ENCODE results near the gene FBLN5. TPM values are rescaled to one million over a fixed set of nuclear protein-coding genes. Genes with fewer than 3 reads are reported as not detected.

Gene FBLN5
- total and polyA plus RNA-seq, 2 experiments from 2014 or later: 157 to 337 TPM

DNA sequence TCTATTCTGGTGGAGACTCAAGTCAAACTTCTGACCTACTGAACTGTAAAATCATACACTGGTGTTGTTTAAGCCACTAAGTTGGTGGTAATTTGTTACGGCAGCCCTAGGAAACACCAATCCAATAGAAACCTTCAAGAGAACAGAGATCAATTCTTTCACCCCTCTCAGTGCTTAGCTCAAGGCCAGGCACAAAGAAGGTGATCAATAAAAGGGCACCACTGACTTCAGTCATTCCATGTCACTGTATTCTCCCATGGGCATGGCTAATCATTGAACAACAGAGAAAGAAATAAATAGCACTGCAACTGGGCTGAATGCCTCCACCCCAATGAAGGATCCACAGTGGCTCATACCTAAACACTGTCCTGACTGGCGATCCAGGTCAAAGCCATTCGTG is 7.3 kb downstream of the FBLN5 start:
- Histone ChIP-seq H3K4me3 (no peak overlapping the region), H3K36me3 (replicated peaks; ENCODE audit: insufficient read depth, low read depth) (no peaks in the 10 kb centered on the region), H3K9me2 (replicated peaks; ENCODE audit: insufficient read depth) (no peaks in the 10 kb centered on the region), H2AFZ (no peak overlapping the region), H3K4me2 (no peak overlapping the region), H3K79me2 (peaks cover 17% of the 10 kb centered on the region), H3K4me1 (ENCODE audit: insufficient read depth) (no peaks in the 10 kb centered on the region), H3K9me3 (ENCODE audit: low read depth) (no peaks in the 10 kb centered on the region), H3K27me3 (no peaks in the 10 kb centered on the region), H4K20me1 (ENCODE audit: insufficient read depth, poor library complexity, severe bottlenecking) (no peaks in the 10 kb centered on the region), H3K27ac (no peak overlapping the region)
- no peak for DNase-seq (ENCODE audit: low spot score)
- 78% methylated on average over 3 of the region's 3 CpGs for WGBS (ENCODE audit: low lambda C conversion rate, missing lambda C conversion rate)
- TF ChIP-seq EZH2phosphoT487 (IDR thresholded peaks at IDR 0.05; ENCODE audit: low read depth, severe bottlenecking, unreplicated experiment) (no peak), EZH2 (IDR thresholded peaks at IDR 0.05; ENCODE audit: borderline replicate concordance) (no peak)
- TF ChIP-seq, protein P1, sequence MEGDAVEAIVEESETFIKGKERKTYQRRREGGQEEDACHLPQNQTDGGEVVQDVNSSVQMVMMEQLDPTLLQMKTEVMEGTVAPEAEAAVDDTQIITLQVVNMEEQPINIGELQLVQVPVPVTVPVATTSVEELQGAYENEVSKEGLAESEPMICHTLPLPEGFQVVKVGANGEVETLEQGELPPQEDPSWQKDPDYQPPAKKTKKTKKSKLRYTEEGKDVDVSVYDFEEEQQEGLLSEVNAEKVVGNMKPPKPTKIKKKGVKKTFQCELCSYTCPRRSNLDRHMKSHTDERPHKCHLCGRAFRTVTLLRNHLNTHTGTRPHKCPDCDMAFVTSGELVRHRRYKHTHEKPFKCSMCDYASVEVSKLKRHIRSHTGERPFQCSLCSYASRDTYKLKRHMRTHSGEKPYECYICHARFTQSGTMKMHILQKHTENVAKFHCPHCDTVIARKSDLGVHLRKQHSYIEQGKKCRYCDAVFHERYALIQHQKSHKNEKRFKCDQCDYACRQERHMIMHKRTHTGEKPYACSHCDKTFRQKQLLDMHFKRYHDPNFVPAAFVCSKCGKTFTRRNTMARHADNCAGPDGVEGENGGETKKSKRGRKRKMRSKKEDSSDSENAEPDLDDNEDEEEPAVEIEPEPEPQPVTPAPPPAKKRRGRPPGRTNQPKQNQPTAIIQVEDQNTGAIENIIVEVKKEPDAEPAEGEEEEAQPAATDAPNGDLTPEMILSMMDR (IDR thresholded peaks at IDR 0.05; ENCODE audit: poor library complexity): no peak

DNA sequence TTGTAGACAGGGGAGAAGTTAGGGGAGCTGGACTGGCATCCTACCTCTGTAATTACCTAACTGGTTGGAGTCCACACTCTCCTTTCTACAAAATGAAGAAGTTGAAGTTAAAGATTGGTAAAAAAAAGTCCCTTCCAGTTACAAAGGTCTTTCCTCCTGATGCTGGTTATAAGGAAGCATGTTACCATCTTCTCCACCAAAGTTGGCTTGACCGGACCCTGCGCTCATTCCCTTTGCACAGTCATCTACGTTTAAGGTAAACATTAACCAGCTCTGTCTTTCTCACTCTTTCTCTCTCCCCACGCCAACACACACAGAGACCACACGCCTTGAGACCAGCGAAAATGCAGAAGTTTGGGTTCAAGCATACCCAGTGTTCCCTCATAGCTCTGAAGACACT is 11.9 kb downstream of the FBLN5 start:
- H3K4me1 ChIP-seq (ENCODE audit: insufficient read depth): no peaks in the 10 kb centered on the region
- no peak overlapping the region for H3K4me3 ChIP-seq
- no peaks in the 10 kb centered on the region for H3K27me3 ChIP-seq
- no peaks in the 10 kb centered on the region for H3K9me2 ChIP-seq (replicated peaks; ENCODE audit: insufficient read depth)
- no peak for DNase-seq (ENCODE audit: low spot score)
- H4K20me1 ChIP-seq (ENCODE audit: insufficient read depth, poor library complexity, severe bottlenecking): no peaks in the 10 kb centered on the region
- 72% methylated on average over 6 of the region's 6 CpGs for WGBS (ENCODE audit: low lambda C conversion rate, missing lambda C conversion rate)
- H3K79me2 ChIP-seq: no peaks in the 10 kb centered on the region
- peak overlapping the region; percentile 29 for H3K4me2 ChIP-seq
- TF ChIP-seq EZH2phosphoT487 (IDR thresholded peaks at IDR 0.05; ENCODE audit: low read depth, severe bottlenecking, unreplicated experiment): no peak
- TF ChIP-seq, protein P1 (IDR thresholded peaks at IDR 0.05; ENCODE audit: poor library complexity): no peak
- TF ChIP-seq EZH2 (IDR thresholded peaks at IDR 0.05; ENCODE audit: borderline replicate concordance): no peak
- H3K36me3 ChIP-seq (replicated peaks; ENCODE audit: insufficient read depth, low read depth): no peaks in the 10 kb centered on the region
- peak overlapping the region; percentile 21 for H3K27ac ChIP-seq
- no peak overlapping the region for H2AFZ ChIP-seq
- no peaks in the 10 kb centered on the region for H3K9me3 ChIP-seq (ENCODE audit: low read depth)

DNA sequence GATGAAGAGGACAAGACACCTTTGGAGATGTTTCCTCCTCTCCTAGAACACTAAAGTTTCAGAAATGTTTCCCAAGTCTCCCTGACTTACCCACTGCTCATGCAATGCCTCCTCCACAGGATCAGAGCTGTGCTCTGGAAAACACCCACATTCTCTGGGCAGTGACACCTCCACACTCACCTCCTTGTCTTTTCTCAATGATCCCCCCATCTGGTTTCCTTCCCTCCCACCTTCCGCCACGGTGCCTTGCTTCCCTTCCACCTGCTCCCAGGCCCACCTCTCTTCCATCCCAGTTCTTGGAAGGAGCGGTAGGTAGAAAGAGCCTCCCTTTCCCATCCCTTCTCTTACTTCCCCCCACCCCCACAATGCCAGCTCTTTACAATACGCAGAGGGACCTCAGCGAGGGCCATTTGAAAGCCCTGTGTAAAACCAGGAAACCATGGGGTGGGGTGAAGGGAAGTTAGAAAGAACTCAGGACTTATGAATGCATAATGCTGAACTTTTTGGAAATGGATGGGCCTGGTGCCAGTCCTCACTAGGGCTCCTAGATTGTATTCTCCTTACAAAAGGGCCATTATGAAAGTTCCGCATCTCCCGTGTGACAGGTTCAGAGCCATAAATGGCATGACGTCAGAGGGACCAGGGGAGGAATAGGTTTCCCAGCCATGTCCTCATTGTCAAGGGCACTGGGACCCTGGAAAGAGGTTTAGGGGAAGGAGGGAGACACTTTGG is 12.8 kb downstream of the FBLN5 start:
- Histone ChIP-seq H3K9me2 (replicated peaks; ENCODE audit: insufficient read depth) (no peaks in the 10 kb centered on the region), H3K4me2 (no peak overlapping the region), H3K27ac (no peak overlapping the region), H3K27me3 (no peaks in the 10 kb centered on the region), H4K20me1 (ENCODE audit: insufficient read depth, poor library complexity, severe bottlenecking) (no peaks in the 10 kb centered on the region), H3K79me2 (no peaks in the 10 kb centered on the region), H3K4me1 (ENCODE audit: insufficient read depth) (no peaks in the 10 kb centered on the region), H3K9me3 (ENCODE audit: low read depth) (no peaks in the 10 kb centered on the region), H3K36me3 (replicated peaks; ENCODE audit: insufficient read depth, low read depth) (no peaks in the 10 kb centered on the region), H2AFZ (no peak overlapping the region), H3K4me3 (no peak overlapping the region)
- WGBS (ENCODE audit: low lambda C conversion rate, missing lambda C conversion rate): 88% methylated on average over 7 of the region's 8 CpGs
- TF ChIP-seq EZH2 (IDR thresholded peaks at IDR 0.05; ENCODE audit: borderline replicate concordance) (no peak), EZH2phosphoT487 (IDR thresholded peaks at IDR 0.05; ENCODE audit: low read depth, severe bottlenecking, unreplicated experiment) (no peak)
- TF ChIP-seq, protein P1 (IDR thresholded peaks at IDR 0.05; ENCODE audit: poor library complexity): no peak
- DNase-seq (ENCODE audit: low spot score): no peak

All from hepatocyte (in vitro differentiated cells).